Right lobe of liver (tissue), 6 donors: ENCODE measurements around the gene HOXD10. TPM values are rescaled to one million over a fixed set of nuclear protein-coding genes. Genes with fewer than 3 reads are reported as not detected.

ENCODE experiments used
- ATAC-seq, 4 donors: fragments of 200-7000 bp; cut with Tn5 transposase; one replicate each; pipeline ENCODE4 v1.9.1; 2020; ENCODE audit warnings: mild to moderate bottlenecking in 4 of 4, moderate library complexity in 4 of 4
- DNase-seq, 3 donors: peaks; one replicate each; pipeline ENCODE4 v3.0.0-alpha.2; 2020
- H3K27ac ChIP-seq, 3 donors: fragments of 200-600 bp; one replicate each; pipeline ENCODE4 v1.8.0; 2022
- H3K27me3 ChIP-seq, 2 donors: fragments of 200-600 bp; one replicate each; pipeline ENCODE4 v1.8.0; 2022
- H3K36me3 ChIP-seq, 4 donors: fragments of 200-600 bp; sonication (generic) in 1 of 4; one replicate each; pipeline versions ENCODE4 v1.5.1 to v1.8.0; 2017 to 2022; ENCODE audit warnings: control low read depth in 1 of 4
- H3K4me1 ChIP-seq, 4 donors: fragments of 200-600 bp; sonication (generic) in 1 of 4; one replicate each; pipeline versions ENCODE4 v1.5.1 to v1.8.0; 2017 to 2022; ENCODE audit warnings: control low read depth in 1 of 4
- H3K4me3 ChIP-seq, 3 donors: fragments of 200-600 bp; one replicate each; pipeline ENCODE4 v1.8.0; 2022
- H3K9me3 ChIP-seq, 4 donors: fragments of 200-600 bp; sonication (generic) in 1 of 4; one replicate each; pipeline versions ENCODE4 v1.5.1 to v1.8.0; 2017 to 2022; ENCODE audit warnings: control low read depth in 1 of 4
- CTCF ChIP-seq, 4 donors: fragments of 200-600 bp in 3 of 4; fragments of 450-650 bp in 1 of 4; IDR thresholded peaks; one replicate each; pipeline versions ENCODE4 v1.5.1 to v1.8.0; 2016 to 2022; ENCODE audit warnings: antibody characterized with exemption in 4 of 4, mild to moderate bottlenecking in 2 of 4
- POLR2A ChIP-seq: fragments of 450-650 bp; IDR thresholded peaks from one replicate; pipeline ENCODE4 v1.6.1; 2017; ENCODE audit warnings: antibody characterized with exemption, mild to moderate bottlenecking
- WGBS: methylation state at CpG from one replicate; pipeline ENCODE4 v1.1.6; 2018; ENCODE audit warnings: low coverage, low lambda C conversion rate; ENCODE audit not compliant: insufficient coverage; ENCODE audit errors: missing lambda C conversion rate; 5-methylcytosine and 5-hydroxymethylcytosine counted together
- intact Hi-C, 2 donors: fragments of 100-400 bp; cut with DNase I; formaldehyde crosslinking; loops; one replicate each; pipeline versions ENCODE4 v1.11.2 to v1.14.1; 2022
- total RNA-seq, 6 experiments: library from RNA; depleted of rRNA in 2 of 6; stranded (reverse); fragments of >200 nt in 2 of 6; fragmentation: NEBNext Ultra II Directional in 3 of 6; extraction: Animal tissue kit (Norgen Biotek cat#: 25700) in 3 of 6; gene quantifications; one replicate each; pipeline versions ENCODE4 v1.1.0 to v1.2.4, GENCODE V29; 2016 to 2023
- donor health status: DM: no; HTN: yes; CAD: no.
- donor health status: DM: no; HTN: no; CAD: no.
- donor health status: DM: no; HTN: no; CAD: no.
- donor health status: DM: no; HTN: yes; CAD: no.
- donor health status: DM: no; HTN: yes; CAD: no.

Gene HOXD10
- total RNA-seq, 6 experiments from 2014 or later: not detected

GRCh38 chr2:176155356-176156044 lies 38.9 kb downstream of the HOXD10 start:
- DNase-seq (no peak), ATAC-seq (no peak)
- WGBS: 10% methylated on average over 6 of the region's 6 CpGs
- peaks cover 0 to 19% (median 0%) of the 10 kb centered on the region in 4 donors for H3K4me1 ChIP-seq
- no peak overlapping the region for H3K27ac ChIP-seq
- TF ChIP-seq POLR2A (no peak), CTCF (IDR thresholded peaks at IDR 0.05) (no peak)
- H3K9me3 ChIP-seq: no peaks in the 10 kb centered on the region
- peaks cover 0 to 73% of the 10 kb centered on the region in 2 donors for H3K27me3 ChIP-seq
- H3K4me3 ChIP-seq: no peak overlapping the region
- H3K36me3 ChIP-seq: no peaks in the 10 kb centered on the region
- intact Hi-C loops: no loop called here

- ATAC-seq (no peak), DNase-seq (no peak)
- Histone ChIP-seq H3K9me3 (no peaks in the 10 kb centered on the region), H3K4me1 (peaks cover 0 to 20% (median 0%) of the 10 kb centered on the region in 4 donors), H3K36me3 (no peaks in the 10 kb centered on the region), H3K4me3 (no peak overlapping the region), H3K27ac (no peak overlapping the region), H3K27me3 (peaks cover 0 to 72% of the 10 kb centered on the region in 2 donors)
- TF ChIP-seq CTCF (IDR thresholded peaks at IDR 0.05) (no peak), POLR2A (no peak)
- intact Hi-C loops: no loop called here
- WGBS: 15% methylated on average over 5 of the region's 8 CpGs
These were observed 39.8 kb downstream of the HOXD10 start for GRCh38 chr2:176156301-176156806.

- Histone ChIP-seq H3K27me3 (peaks cover 0 to 67% of the 10 kb centered on the region in 2 donors), H3K4me3 (no peak within 1 kb of the TSS), H3K27ac (no peak within 1 kb of the TSS), H3K36me3 (no peaks in the 10 kb centered on the region), H3K9me3 (no peaks in the 10 kb centered on the region), H3K4me1 (peaks cover 0 to 20% (median 0%) of the 10 kb centered on the region in 4 donors)
- TF ChIP-seq POLR2A (no peak), CTCF (IDR thresholded peaks at IDR 0.05) (no peak)
- intact Hi-C loops: no loop called here
- no peak for ATAC-seq
- 6% methylated on average over 46 of the region's 48 CpGs for WGBS
- no peak for DNase-seq
These were observed 40.4 kb downstream of the HOXD10 start, which contains the start of gene HOXD3 for GRCh38 chr2:176156807-176157498. Gene HOXD3 (plus strand): TSS chr2:176157307. CDS start chr2:176169115, 11,808 bp downstream.

- Histone ChIP-seq H3K36me3 (no peaks in the 10 kb centered on the region), H3K27me3 (peaks cover 0 to 70% of the 10 kb centered on the region in 2 donors), H3K27ac (no peak overlapping the region), H3K9me3 (no peaks in the 10 kb centered on the region), H3K4me1 (peaks cover 0 to 20% (median 0%) of the 10 kb centered on the region in 4 donors), H3K4me3 (no peak overlapping the region)
- DNase-seq: no peak
- TF ChIP-seq CTCF (IDR thresholded peaks at IDR 0.05) (no peak), POLR2A (no peak)
- ATAC-seq: no peak
- intact Hi-C loops: no loop called here
- 3% methylated on average over 43 of the region's 43 CpGs for WGBS
These were observed 41.1 kb downstream of the HOXD10 start for GRCh38 chr2:176157499-176158185.
